GM12878 (cell line): ENCODE measurements around the gene RNF148. TPM values are rescaled to one million over a fixed set of nuclear protein-coding genes. Genes with fewer than 3 reads are reported as not detected.

ENCODE experiments used
- ATAC-seq: fragments of 200-7000 bp; cut with Tn5 transposase; 3 replicates; pipeline ENCODE4 v1.9.1; 2020; ENCODE audit warnings: mild to moderate bottlenecking, moderate library complexity
- BruUV-seq: library from RNA; stranded (reverse); fragments of 400-500 nt; replicated peaks from 2 replicates; lab custom pipeline; 2021; lab: Mats Ljungman, UMichigan
- CTCF ChIA-PET: fragments of 300-600 bp; sonication (Branson Sonifier 250); formaldehyde crosslinking; extraction: SDS; loops from one replicate; lab custom pipeline; 2021; ENCODE audit warnings: inconsistent platforms; lab: Yijun Ruan, JAX
- POLR2A ChIA-PET: fragments of 350-600 bp; formaldehyde crosslinking; extraction: SDS; loops from one replicate; lab custom pipeline; 2021; ENCODE audit warnings: inconsistent platforms; lab: Charles Lee
- RAD21 ChIA-PET: fragments of 300-600 bp; sonication (Branson Sonifier 250); formaldehyde crosslinking; loops from one replicate; lab custom pipeline; 2023; ENCODE audit warnings: antibody characterized with exemption; ENCODE audit not compliant: unreplicated experiment; lab: Charles Lee
- SMC1A ChIA-PET: fragments of 300-600 bp; sonication (Branson Sonifier 250); formaldehyde crosslinking; loops from one replicate; lab custom pipeline; 2023; ENCODE audit not compliant: unreplicated experiment, uncharacterized antibody; lab: Charles Lee
- DNase-seq: peaks from one replicate; pipeline ENCODE4 v3.0.0-alpha.2; 2011; ENCODE audit warnings: low read depth, low spot score
- FAIRE-seq: peaks from 3 replicates; lab custom pipeline; 2011; peaks lifted over from hg19 to GRCh38; lab: Jason Lieb, UNC
- H2AFZ ChIP-seq: 2 replicates; pipeline ENCODE4 v1.6.0; 2011; ENCODE audit warnings: low read depth, low read length, control low read depth; ENCODE audit not compliant: control insufficient read depth
- H3K27ac ChIP-seq: 2 replicates; pipeline ENCODE4 v1.5.1; 2011; ENCODE audit warnings: control low read depth; ENCODE audit not compliant: control insufficient read depth, insufficient read depth
- H3K27me3 ChIP-seq, 2 experiments: replicated peaks in 1 of 2; 2 replicates each; pipeline versions ENCODE4 v1.6.0 to v1.6.1; 2011; ENCODE audit warnings: low read length in 1 of 2; ENCODE audit not compliant: control insufficient read depth in 2 of 2, insufficient read depth in 2 of 2
- H3K36me3 ChIP-seq, 2 experiments: 2 replicates each; pipeline ENCODE4 v1.5.1; 2011; ENCODE audit warnings: low read length in 1 of 2; ENCODE audit not compliant: control insufficient read depth in 2 of 2, insufficient read depth in 2 of 2
- H3K4me1 ChIP-seq: 2 replicates; pipeline ENCODE4 v1.6.1; 2011; ENCODE audit warnings: mild to moderate bottlenecking, low read length, moderate library complexity, mixed read lengths; ENCODE audit not compliant: control insufficient read depth, insufficient read depth
- H3K4me2 ChIP-seq: 2 replicates; pipeline ENCODE4 v1.6.0; 2011; ENCODE audit warnings: control low read depth; ENCODE audit not compliant: control insufficient read depth, insufficient read depth
- H3K4me3 ChIP-seq: fragments of 200-600 bp; sonication (generic); 2 replicates; pipeline ENCODE4 v1.5.1; 2016
- H3K79me2 ChIP-seq: 2 replicates; pipeline ENCODE4 v1.6.0; 2011; ENCODE audit warnings: low read length; ENCODE audit not compliant: control insufficient read depth, insufficient read depth
- H3K9ac ChIP-seq: 2 replicates; pipeline ENCODE4 v1.8.0; 2011; ENCODE audit warnings: low read length, control low read depth, mixed read lengths; ENCODE audit not compliant: control insufficient read depth, insufficient read depth
- H3K9me3 ChIP-seq: replicated peaks from 3 replicates; pipeline ENCODE4 v1.5.1; 2011; ENCODE audit warnings: mild to moderate bottlenecking, low read length; ENCODE audit not compliant: control insufficient read depth, insufficient read depth
- H4K20me1 ChIP-seq: 2 replicates; pipeline ENCODE4 v1.6.0; 2011; ENCODE audit not compliant: control insufficient read depth, insufficient read depth
- JUND ChIP-seq: IDR thresholded peaks from 2 replicates; pipeline ENCODE4 v1.6.1; 2012; ENCODE audit warnings: low read depth, mild to moderate bottlenecking, low read length, improper control_type of control experiment, moderate library complexity
- KDM1A ChIP-seq: fragments of 200-600 bp; sonication (generic); IDR thresholded peaks from 2 replicates; pipeline ENCODE4 v1.6.1; 2016; ENCODE audit warnings: borderline replicate concordance
- TCF12 ChIP-seq: IDR thresholded peaks from 2 replicates; pipeline ENCODE4 v1.6.1; 2011; ENCODE audit warnings: low read depth, mild to moderate bottlenecking, low read length
- ZNF274 ChIP-seq: IDR thresholded peaks from one replicate; pipeline ENCODE4 v1.8.0; 2011; ENCODE audit not compliant: insufficient read length, insufficient read depth
- WGBS: methylation state at CpG from one replicate; pipeline ENCODE4 v1.1.6; 2016; ENCODE audit warnings: low lambda C conversion rate; ENCODE audit not compliant: insufficient replicate concordance, insufficient coverage; ENCODE audit errors: missing lambda C conversion rate; 5-methylcytosine and 5-hydroxymethylcytosine counted together
- in situ Hi-C: fragments of 300-500 bp; cut with MboI; formaldehyde crosslinking; loops from 9 replicates; pipeline ENCODE4 v1.14.3; 2018; ENCODE audit warnings: mixed read lengths
- intact Hi-C: fragments of 100-400 bp; cut with micrococcal nuclease; formaldehyde crosslinking; loops from one replicate; pipeline ENCODE4 v1.14.2; 2022; ENCODE audit not compliant: unreplicated experiment
- polyA plus RNA-seq, 11 experiments: library from polyadenylated mRNA; depleted of rRNA in 4 of 11; unstranded in 6 of 11; stranded (reverse) in 5 of 11; fragments of >200 nt; fragmentation: Nextera tagmentation in 4 of 11; fragmentation: Illumina TruSeq in 1 of 11; extraction: Ambion mirVana in 4 of 11; extraction: Trizol in 1 of 11; gene quantifications; 1 replicate in 1 of 11; 2 replicates in 10 of 11; pipeline versions ENCODE4 v1.2.1 to v1.2.3, GENCODE V29; 2011 to 2016; ENCODE audit warnings: inconsistent platforms in 2 of 11, missing spikeins in 2 of 11, low read depth in 1 of 11
- total RNA-seq, 4 experiments: library from RNA; depleted of rRNA in 3 of 4; stranded (reverse); fragments of >200 nt in 3 of 4; fragmentation: Illumina TruSeq in 1 of 4; extraction: Trizol in 1 of 4; gene quantifications; 2 replicates each; pipeline versions ENCODE4 v1.2.1 to v1.2.3, GENCODE V29; 2013 to 2021
- TF ChIP-seq, protein P1 (sequence below): fragments of 450-650 bp; IDR thresholded peaks from 2 replicates; pipeline ENCODE4 v1.6.1; 2016; ENCODE audit warnings: mild to moderate bottlenecking

RNF148 gene
- total and polyA plus RNA-seq, 10 of the 15 experiments (the other 5 are each of a cell fraction or from before 2014, with no cell fraction given): 0.06 to 0.22 (median 0.17) TPM; not detected in 7

GRCh38 chr7:122710916-122711315 lies 8.2 kb upstream of the RNF148 start:
- no peaks in the 10 kb centered on the region for H4K20me1 ChIP-seq
- in situ Hi-C loops (no loop called here), intact Hi-C loops (loop anchor here (5.0 kb wide), 1 partner anchor 79 kb away; no protein-coding TSS in a partner anchor)
- H3K4me2 ChIP-seq: no peak overlapping the region
- H2AFZ ChIP-seq: no peak overlapping the region
- no peak overlapping the region for H3K9ac ChIP-seq
- ChIA-PET RAD21 (interaction anchor here (0.6 to 1.7 kb wide), 4 partner anchors 8 to 91 kb away, joined by 3 to 10 read pairs (median 4); partner anchors contain the start of gene RNF133), CTCF (interaction anchor here (0.7 to 1.0 kb wide), 3 partner anchors 11 to 28 kb away, joined by 3 to 4 read pairs (median 3); partner anchors contain the start of gene RNF133), POLR2A (no interaction called here), SMC1A (interaction anchor here (0.7 to 1.7 kb wide), 13 partner anchors 9 to 175 kb away, joined by 3 to 8 read pairs (median 3); partner anchors contain the start of genes CADPS2 and RNF133)
- no peak overlapping the region for H3K27ac ChIP-seq
- H3K4me1 ChIP-seq: no peaks in the 10 kb centered on the region
- BruUV-seq: no TSS peak
- TF ChIP-seq KDM1A: no peak
- TF ChIP-seq, protein P1, sequence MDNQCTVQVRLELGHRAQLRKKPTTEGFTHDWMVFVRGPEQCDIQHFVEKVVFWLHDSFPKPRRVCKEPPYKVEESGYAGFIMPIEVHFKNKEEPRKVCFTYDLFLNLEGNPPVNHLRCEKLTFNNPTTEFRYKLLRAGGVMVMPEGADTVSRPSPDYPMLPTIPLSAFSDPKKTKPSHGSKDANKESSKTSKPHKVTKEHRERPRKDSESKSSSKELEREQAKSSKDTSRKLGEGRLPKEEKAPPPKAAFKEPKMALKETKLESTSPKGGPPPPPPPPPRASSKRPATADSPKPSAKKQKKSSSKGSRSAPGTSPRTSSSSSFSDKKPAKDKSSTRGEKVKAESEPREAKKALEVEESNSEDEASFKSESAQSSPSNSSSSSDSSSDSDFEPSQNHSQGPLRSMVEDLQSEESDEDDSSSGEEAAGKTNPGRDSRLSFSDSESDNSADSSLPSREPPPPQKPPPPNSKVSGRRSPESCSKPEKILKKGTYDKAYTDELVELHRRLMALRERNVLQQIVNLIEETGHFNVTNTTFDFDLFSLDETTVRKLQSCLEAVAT: no peak
- TF ChIP-seq JUND: no peak
- TF ChIP-seq TCF12: no peak
- TF ChIP-seq ZNF274: no peak
- H3K27me3 ChIP-seq: no peaks in the 10 kb centered on the region
- DNase-seq (no peak), FAIRE-seq (no peak), ATAC-seq (no peak)
- no peaks in the 10 kb centered on the region for H3K79me2 ChIP-seq
- no peaks in the 10 kb centered on the region for H3K36me3 ChIP-seq
- no peaks in the 10 kb centered on the region for H3K9me3 ChIP-seq
- WGBS: 0% methylated on average over 1 of the region's 1 CpG
- H3K4me3 ChIP-seq: no peak overlapping the region
